Stimulated activated CD8-positive, alpha-beta memory T cell treated with anti-CD3 and anti-CD28 coated beads, Interleukin-7, amount 100 ng/mL, for 4 hours (primary cell): Measurements from ENCODE around the gene PER2.

Experiments
- DNase-seq, 2 donors: peaks; one replicate each; pipeline ENCODE4 v3.0.0-alpha.2; 2020; ENCODE audit warnings: low read depth in 2 of 2

Gene PER2

GRCh38 chr2:238227587-238228032 is 60.8 kb downstream of the PER2 start:
- DNase-seq = no peak

- DNase-seq = no peak
These were observed 61.5 kb downstream of the PER2 start for GRCh38 chr2:238226698-238227586.

GRCh38 chr2:238225911-238226697 is 62.3 kb downstream of the PER2 start:
- no peak for DNase-seq

GRCh38 chr2:238225121-238225520 is 63.3 kb downstream of the PER2 start:
- DNase-seq = no peak

- no peak for DNase-seq
These were observed 63.9 kb downstream of the PER2 start for GRCh38 chr2:238224356-238225035.

GRCh38 chr2:238220892-238221521 is 67.4 kb downstream of the PER2 start:
- no peak for DNase-seq

GRCh38 chr2:238220274-238220891 is 68.0 kb downstream of the PER2 start:
- no peak for DNase-seq

- no peak for DNase-seq
These were observed 71.7 kb downstream of the PER2 start for GRCh38 chr2:238216651-238217184.

- no peak for DNase-seq
These were observed 81.4 kb downstream of the PER2 start for GRCh38 chr2:238207006-238207405.

- no peak for DNase-seq
These were observed 84.3 kb downstream of the PER2 start for GRCh38 chr2:238203973-238204683.

- peak; percentile 72 to 88 for DNase-seq
These were observed 85.1 kb downstream of the PER2 start, which contains the start of gene ILKAP for GRCh38 chr2:238203094-238203972. TSS of gene ILKAP (minus strand) at chr2:238203695. CDS start at chr2:238203553, 142 bp downstream.

GRCh38 chr2:238202326-238203093 is 85.9 kb downstream of the PER2 start:
- DNase-seq = peak in 1 of 2 donors; percentile 10
